AG04449 (cell line): ENCODE results near the gene CELSR1.
"Not testable (repeated sequence)": the region's sequence is repeated elsewhere in the genome, so short reads cannot be mapped to it uniquely, and the experiment has no call there.

Experiments used
- CTCF ChIA-PET: fragments of 350-600 bp; formaldehyde crosslinking; extraction: SDS; loops from one replicate; lab custom pipeline; 2021; ENCODE audit warnings: antibody characterized with exemption; lab: Yijun Ruan, JAX
- POLR2A ChIA-PET: fragments of 400-600, 350-600 bp; formaldehyde crosslinking; extraction: SDS; loops from one replicate; lab custom pipeline; 2020; ENCODE audit warnings: antibody characterized with exemption, inconsistent platforms; lab: Yijun Ruan, JAX
- DNase-seq: peaks from one replicate; pipeline ENCODE4 v3.0.0-alpha.2; 2010; ENCODE audit warnings: low read depth, low spot score
- H3K4me3 ChIP-seq: 2 replicates; pipeline ENCODE4 v1.5.1; 2011; ENCODE audit warnings: low read depth, mild to moderate bottlenecking, control low read depth, low read length
- TF ChIP-seq, protein P1 (sequence below): IDR thresholded peaks from one replicate; pipeline ENCODE4 v1.5.1; 2011; ENCODE audit warnings: mild to moderate bottlenecking, moderate library complexity, low read length, control low read depth, inconsistent platforms; ENCODE audit not compliant: insufficient read depth; ENCODE audit errors: missing control alignments

CELSR1 gene

GRCh38 chr22:46518038-46518437 is 19.4 kb downstream of the CELSR1 start:
- TF ChIP-seq, protein P1, sequence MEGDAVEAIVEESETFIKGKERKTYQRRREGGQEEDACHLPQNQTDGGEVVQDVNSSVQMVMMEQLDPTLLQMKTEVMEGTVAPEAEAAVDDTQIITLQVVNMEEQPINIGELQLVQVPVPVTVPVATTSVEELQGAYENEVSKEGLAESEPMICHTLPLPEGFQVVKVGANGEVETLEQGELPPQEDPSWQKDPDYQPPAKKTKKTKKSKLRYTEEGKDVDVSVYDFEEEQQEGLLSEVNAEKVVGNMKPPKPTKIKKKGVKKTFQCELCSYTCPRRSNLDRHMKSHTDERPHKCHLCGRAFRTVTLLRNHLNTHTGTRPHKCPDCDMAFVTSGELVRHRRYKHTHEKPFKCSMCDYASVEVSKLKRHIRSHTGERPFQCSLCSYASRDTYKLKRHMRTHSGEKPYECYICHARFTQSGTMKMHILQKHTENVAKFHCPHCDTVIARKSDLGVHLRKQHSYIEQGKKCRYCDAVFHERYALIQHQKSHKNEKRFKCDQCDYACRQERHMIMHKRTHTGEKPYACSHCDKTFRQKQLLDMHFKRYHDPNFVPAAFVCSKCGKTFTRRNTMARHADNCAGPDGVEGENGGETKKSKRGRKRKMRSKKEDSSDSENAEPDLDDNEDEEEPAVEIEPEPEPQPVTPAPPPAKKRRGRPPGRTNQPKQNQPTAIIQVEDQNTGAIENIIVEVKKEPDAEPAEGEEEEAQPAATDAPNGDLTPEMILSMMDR, result no peak
- ChIA-PET CTCF (interaction anchor here (1.1 kb wide), 1 partner anchor 24 kb away, joined by 4 read pairs; no protein-coding TSS in a partner anchor), POLR2A (no interaction called here)
- no peak overlapping the region for H3K4me3 ChIP-seq
- DNase-seq, result no peak

DNA sequence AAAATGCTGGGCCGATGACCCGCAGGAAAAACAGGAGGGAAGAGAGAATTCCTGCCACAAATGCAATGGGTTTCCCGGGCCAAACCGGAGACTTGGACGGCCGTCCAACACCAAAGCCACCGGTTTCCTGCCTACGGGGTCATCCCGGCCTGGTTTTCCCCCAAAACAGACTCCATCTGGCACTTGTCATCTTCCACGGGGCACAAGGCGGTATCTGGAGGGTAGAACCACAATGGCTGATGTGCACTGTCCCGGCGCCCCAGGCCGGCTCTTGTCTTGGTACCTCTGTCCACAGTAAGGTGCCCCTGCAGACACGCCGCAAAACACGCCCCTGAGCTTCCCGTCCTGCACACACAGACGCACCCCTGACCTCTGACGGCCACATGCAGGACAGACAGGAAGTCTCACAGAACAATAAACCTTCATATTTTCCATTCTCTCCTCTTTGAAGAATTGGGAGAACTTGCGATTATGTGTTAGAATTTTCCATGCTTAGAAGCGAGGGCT is 20.1 kb downstream of the CELSR1 start:
- TF ChIP-seq, protein P1, result no peak
- ChIA-PET CTCF (interaction anchor here (1.1 kb wide), 1 partner anchor 24 kb away, joined by 4 read pairs; no protein-coding TSS in a partner anchor), POLR2A (no interaction called here)

GRCh38 chr22:46516638-46517037 is 20.8 kb downstream of the CELSR1 start:
- CTCF ChIA-PET, result interaction anchor here (1.1 kb wide), 1 partner anchor 25 kb away, joined by 4 read pairs; no protein-coding TSS in a partner anchor
- H3K4me3 ChIP-seq, result no peak overlapping the region
- no peak for DNase-seq
- POLR2A ChIA-PET, result no interaction called here
- TF ChIP-seq, protein P1, result no peak

More for the DNA sequence above, 20.1 kb downstream of the CELSR1 start:
- no peak overlapping the region for H3K4me3 ChIP-seq
- no peak for DNase-seq

DNA sequence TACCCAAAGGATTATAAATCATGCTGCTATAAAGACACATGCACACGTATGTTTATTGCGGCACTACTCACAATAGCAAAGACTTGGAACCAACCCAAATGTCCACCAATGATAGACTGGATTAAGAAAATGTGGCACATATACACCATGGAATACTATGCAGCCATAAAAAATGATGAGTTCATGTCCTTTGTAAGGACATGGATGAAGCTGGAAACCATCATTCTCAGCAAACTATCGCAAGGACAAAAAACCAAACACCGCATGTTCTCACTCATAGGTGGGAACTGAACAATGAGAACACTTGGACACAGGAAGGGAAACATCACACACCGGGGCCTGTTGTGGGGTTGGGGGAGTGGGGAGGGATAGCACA is 21.3 kb downstream of the CELSR1 start:
- POLR2A ChIA-PET, result not testable (repeated sequence)

DNA sequence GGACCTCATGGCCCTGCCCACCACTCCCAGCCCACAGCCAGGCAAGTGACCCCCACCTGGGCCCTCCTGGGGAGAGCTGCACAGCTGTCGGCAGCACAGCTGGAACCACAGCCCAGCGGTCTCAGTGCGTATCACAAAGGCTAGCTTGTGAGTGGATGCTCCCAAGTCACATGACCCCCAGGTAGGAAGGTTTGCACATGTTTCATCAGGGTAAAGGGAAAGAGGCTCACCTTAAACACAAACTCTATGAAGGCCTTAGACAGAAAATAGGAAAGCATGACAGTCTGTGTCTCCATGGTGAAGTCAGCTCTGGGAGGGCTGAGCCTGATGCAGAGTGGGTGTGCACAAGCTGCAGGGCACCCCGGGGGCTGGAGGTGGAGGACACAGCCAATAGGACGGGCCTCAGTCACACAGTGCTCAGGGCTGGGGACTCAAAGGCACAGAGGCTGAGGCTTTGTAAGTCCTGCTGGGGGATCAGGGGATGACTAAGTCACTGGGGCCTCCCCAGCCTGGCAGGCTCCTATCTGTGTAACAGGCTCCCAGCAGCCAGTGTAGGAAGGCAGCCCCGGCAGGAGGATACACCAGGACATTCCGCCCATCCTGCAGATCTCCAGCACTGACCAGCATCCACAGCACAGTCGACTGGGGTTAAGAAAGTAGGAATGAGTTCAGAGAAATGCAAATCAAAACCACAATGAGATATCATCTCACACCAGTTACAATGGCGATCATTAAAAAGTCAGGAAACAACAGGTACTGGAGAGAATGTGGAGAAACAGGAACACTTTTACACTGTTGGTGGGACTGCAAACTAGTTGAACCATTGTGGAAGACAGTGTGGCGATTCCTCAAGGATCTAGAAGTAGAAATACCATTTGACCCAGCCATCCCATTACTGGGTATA is 22.0 kb downstream of the CELSR1 start:
- TF ChIP-seq, protein P1, result no peak
- CTCF ChIA-PET, result interaction anchor here (0.7 kb wide), 1 partner anchor 159 kb away, joined by 3 read pairs; no protein-coding TSS in a partner anchor
- DNase-seq, result no peak
- POLR2A ChIA-PET, result no interaction called here
- H3K4me3 ChIP-seq, result no peak overlapping the region

More for the DNA sequence above, 21.3 kb downstream of the CELSR1 start:
- CTCF ChIA-PET, DNase-seq, H3K4me3 ChIP-seq: not testable (repeated sequence)

- ChIA-PET POLR2A (no interaction called here), CTCF (interaction anchor here (0.7 to 1.0 kb wide), 2 partner anchors 33 to 158 kb away, joined by 3 read pairs; no protein-coding TSS in a partner anchor)
- no peak for DNase-seq
- no peak overlapping the region for H3K4me3 ChIP-seq
- TF ChIP-seq, protein P1, result no peak
These were observed 22.7 kb downstream of the CELSR1 start for GRCh38 chr22:46514592-46515207.
